HG03159 (cell line): Measurements from ENCODE around the gene KAT6B.
"Not testable (repeated sequence)": the region's sequence is repeated elsewhere in the genome, so short reads cannot be mapped to it uniquely, and the experiment has no call there.

Source experiments
- ATAC-seq: cut with Tn5 transposase; IDR thresholded peaks from one replicate; pipeline ENCODE4 v1.9.1; 2021; ENCODE audit warnings: mild to moderate bottlenecking, moderate library complexity; ENCODE audit not compliant: unreplicated experiment

KAT6B gene

GRCh38 chr10:74826142-74827044 is at the start of gene KAT6B:
TSS of gene KAT6B (plus strand) at chr10:74826600. CDS start at chr10:74842858, 16,258 bp downstream.
- peak; percentile 88 for ATAC-seq

DNA sequence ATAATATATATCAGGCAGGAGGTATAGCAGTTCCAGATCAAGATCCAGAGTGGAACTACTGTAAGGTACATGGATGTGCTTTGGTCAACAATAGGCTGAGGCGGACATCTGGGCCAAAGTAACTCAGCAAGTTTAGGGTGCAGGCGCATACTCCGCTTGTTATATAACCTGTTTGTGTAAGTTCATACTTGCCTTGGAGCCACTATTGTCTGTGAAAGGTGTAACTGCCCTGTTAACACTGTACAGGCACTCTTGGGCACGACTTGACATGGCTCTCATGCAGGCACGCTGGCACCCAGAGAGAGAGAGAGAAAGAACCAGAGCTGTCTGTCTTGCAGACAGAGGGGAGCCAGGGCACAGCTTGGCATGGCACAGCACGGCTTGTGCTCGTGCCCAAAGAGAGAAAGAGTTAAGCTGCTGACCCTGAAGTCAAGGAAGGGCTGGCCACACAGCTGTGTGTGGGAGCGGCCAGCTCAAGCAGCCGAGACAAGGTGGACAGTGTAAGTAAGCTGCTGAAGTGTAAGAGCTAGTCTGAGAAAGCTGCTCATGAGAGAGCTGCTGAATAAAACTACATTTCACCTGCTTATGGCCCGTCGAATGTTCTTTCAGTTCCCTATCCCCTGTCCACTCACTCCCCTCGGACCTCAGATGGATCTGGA is 47.8 kb upstream of the KAT6B start:
- ATAC-seq: no peak

DNA sequence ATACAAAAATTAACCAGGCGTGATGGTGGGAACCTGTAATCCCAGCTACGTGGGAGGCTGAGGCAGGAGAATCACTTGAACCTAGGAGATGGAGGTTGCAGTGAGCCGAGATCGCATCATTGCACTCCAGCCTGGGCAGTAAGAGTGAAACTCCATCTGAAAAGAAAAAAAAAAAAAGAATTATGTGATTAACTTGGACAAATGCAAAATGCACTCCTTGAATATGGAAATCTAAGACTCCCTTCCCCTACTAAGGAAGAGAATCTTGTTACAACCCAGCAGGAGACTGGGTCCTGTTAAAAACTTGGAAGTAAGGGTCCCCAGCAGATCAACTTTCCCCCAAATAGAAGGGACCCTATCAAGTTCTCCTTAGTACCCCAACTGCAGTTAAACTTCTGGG is 44.5 kb upstream of the KAT6B start:
- not testable (repeated sequence) for ATAC-seq

GRCh38 chr10:74784462-74784861 is 41.9 kb upstream of the KAT6B start:
- no peak for ATAC-seq

GRCh38 chr10:74786126-74786525 is 40.3 kb upstream of the KAT6B start:
- ATAC-seq: no peak

- ATAC-seq: no peak
Measured at GRCh38 chr10:74787457-74787856, 38.9 kb upstream of the KAT6B start.

GRCh38 chr10:74791979-74792378 is 34.4 kb upstream of the KAT6B start:
- ATAC-seq: not testable (repeated sequence)

- ATAC-seq: no peak
Measured at GRCh38 chr10:74792726-74793125, 33.7 kb upstream of the KAT6B start.

GRCh38 chr10:74793240-74793639 is 33.2 kb upstream of the KAT6B start:
- ATAC-seq: not testable (repeated sequence)

- ATAC-seq: no peak
Measured at GRCh38 chr10:74794531-74794930, 31.9 kb upstream of the KAT6B start.

GRCh38 chr10:74797550-74797949 is 28.9 kb upstream of the KAT6B start:
- no peak for ATAC-seq

DNA sequence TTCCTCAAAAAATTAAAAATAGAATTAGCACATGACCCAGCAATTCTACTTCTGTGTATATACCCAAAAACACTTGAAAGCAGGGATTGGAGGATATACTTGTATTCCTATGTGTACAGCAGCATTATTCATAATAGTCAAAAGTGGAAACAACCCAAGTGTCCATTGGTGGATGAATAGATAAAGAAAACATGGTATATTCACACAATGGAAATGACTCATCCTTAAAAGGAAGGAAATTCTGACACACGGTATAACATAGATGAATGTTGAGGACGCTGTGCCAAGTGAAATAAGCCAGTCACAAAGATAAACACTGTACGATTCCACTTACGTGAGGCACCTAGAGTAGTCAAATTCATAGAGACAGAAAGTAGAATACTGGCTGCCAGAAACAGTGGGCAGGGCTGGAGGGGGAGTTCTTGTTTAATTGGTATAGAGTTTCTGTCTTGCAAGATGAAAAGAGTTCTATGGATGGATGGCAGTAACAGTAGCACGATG is 26.6 kb upstream of the KAT6B start:
- no peak for ATAC-seq

GRCh38 chr10:74801447-74801846 is 25.0 kb upstream of the KAT6B start:
- no peak for ATAC-seq

DNA sequence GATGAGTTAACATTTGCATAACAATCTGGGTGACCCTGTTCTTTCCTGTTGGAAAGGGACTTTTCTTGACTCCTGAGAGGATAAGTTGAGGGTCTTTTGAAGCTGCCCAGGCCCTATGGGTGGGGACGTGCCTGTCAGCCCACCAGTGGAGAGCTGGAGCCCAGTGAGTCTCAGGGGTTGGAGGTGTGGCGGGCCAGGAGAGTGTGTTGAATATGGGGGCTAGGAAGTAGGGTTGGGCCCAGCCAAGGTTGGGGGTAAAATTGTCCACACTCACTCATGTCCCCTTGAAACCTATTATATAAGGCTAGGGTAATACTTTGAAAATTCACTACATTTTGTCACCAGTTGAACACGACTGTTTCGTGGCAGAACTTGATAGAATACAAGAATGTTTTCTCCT is 17.9 kb upstream of the KAT6B start:
- ATAC-seq: no peak

DNA sequence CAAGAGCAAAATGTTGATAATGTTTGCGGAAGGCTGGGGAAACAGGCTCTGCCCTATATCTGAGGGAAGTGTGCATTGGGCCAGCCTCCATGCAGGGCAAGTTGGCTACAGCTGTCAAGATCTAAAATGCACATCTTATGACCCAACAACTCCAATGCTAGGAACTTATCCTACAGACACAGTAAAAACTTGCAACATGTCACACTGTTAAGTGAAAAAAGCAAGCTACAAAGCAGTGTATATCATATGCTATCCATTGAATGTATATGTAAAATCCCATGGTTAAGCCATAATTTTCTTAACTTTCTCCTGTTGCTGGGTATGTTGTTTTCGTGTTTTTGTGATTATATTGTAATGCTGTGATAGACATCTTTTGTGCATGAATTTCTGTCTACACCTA is 16.3 kb upstream of the KAT6B start:
- no peak for ATAC-seq

DNA sequence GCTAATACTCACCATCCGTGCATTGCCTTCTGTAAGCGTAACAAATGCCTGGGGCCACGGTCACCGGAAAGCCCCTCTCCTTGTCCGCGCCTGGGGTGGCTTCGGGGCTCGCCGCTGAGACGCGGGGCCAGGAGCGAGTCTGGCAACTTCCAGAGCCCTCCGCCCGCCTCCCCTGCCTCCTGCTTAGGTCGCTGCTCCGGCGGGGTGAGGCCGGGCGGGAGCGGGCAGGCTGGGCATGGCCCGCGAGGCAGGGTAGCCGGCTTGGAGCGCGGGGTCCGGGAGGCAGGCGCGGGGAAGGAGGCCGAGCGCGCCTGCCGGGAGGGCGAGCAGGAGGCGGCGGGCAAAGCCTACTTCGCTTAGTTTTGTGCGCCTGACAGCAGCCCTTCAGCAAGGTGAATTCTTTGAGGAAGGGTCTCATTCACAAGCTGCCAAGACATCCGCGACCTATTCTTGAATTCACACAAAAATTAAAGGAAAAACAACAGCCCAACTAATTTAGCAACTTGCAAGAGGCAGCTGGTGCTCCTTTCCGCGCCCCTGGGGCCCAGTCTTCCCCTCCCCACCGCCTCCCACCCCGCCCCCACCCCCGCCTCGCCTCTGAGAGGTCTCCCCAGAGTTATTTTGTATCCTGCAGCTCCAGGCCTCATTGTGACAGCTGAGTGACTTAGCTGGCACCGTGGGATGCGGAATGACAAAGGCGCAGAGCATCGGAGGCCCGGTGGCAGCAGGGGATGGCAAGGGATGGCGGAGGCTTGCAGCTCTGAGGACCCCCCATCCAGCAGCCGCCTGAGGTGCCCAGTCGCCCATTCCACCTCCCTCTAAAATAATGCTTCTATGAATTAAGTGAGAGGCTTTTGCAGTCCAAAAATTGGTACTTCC is 12.8 kb upstream of the KAT6B start:
- ATAC-seq: no peak

DNA sequence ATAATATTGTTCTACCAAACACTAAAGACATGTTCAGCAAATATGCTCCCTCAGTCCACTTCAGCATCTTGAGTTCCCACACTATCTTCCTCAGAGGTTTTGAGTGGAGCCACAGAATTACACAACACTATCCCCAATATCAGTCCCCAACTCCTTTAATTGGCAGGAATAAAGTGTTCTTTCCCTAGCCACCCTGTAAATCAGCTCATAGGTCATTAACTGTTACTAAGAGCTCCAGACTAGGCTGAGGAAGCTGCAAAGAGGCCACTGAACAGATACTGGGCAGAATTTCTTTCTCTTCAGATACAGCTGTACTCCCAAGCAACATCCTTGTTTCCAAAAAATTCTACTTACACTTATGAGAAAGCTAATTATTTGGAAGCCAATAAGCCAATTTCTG is 11.6 kb upstream of the KAT6B start:
- no peak for ATAC-seq

GRCh38 chr10:74816824-74817498 is 9.4 kb upstream of the KAT6B start:
- ATAC-seq: no peak

DNA sequence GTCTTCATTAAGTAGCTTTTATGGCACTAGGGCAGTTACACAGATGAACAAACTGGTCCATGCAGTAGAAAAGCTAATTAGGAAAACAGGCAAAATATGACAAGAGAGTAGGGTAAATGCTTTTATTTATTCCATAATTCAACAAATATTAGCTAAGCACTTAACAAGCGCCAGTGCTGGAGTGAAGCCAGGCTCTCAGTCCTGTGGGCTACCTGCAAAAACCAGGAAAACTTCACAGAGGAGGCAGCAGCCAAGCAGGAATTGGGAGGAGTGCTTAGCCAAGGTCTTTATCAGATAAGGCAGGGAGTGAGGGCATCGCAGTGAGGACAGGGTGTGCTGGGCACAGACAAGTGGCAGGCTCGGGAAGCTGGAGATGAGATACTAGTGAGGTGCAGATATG is 4.9 kb upstream of the KAT6B start:
- ATAC-seq: no peak

DNA sequence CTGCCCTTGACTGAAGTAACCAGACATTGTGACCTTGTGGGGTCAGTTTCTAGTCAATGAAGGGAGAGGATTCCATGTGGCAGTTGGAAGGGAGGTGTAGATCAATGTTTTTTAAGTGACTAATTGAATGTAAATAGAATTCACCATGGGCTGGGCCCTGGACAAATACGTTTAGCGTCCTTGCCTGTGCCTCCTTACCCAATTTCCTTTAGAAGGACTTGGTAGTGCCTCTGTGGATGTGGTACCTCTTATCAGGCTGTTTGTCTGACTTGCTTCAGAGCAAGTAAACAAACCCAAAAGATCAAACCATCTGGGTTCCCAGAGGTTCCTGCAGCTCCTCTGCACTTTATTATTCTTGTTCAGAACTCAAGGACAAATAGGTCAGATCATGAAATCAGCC is 4.3 kb upstream of the KAT6B start:
- ATAC-seq: no peak
